HG03521 (cell line): ENCODE results near the gene FAM13A.
"Not testable (repeated sequence)": the region's sequence is repeated elsewhere in the genome, so short reads cannot be mapped to it uniquely, and the experiment has no call there.

Experiments used
- ATAC-seq: cut with Tn5 transposase; IDR thresholded peaks from one replicate; pipeline ENCODE4 v1.9.1; 2021; ENCODE audit warnings: mild to moderate bottlenecking, moderate library complexity; ENCODE audit not compliant: unreplicated experiment

The FAM13A gene

GRCh38 chr4:89044147-89044900 is 12.7 kb downstream of the FAM13A start:
- ATAC-seq, result no peak

- no peak for ATAC-seq
Measured at GRCh38 chr4:89042055-89042454, 14.9 kb downstream of the FAM13A start.

- ATAC-seq, result no peak
Measured at GRCh38 chr4:89039730-89040338, 17.2 kb downstream of the FAM13A start.

GRCh38 chr4:89036535-89036934 is 20.4 kb downstream of the FAM13A start:
- ATAC-seq, result no peak

GRCh38 chr4:89031272-89031671 is 25.7 kb downstream of the FAM13A start:
- no peak for ATAC-seq

GRCh38 chr4:89029591-89029990 is 27.4 kb downstream of the FAM13A start:
- ATAC-seq, result no peak

GRCh38 chr4:89026542-89026941 is 30.4 kb downstream of the FAM13A start:
- ATAC-seq, result no peak

- peak; percentile 95 for ATAC-seq
Measured at GRCh38 chr4:89024051-89024675, 32.8 kb downstream of the FAM13A start.

- ATAC-seq, result no peak
Measured at GRCh38 chr4:89023140-89023539, 33.8 kb downstream of the FAM13A start.

- no peak for ATAC-seq
Measured at GRCh38 chr4:89022426-89023128, 34.4 kb downstream of the FAM13A start.

GRCh38 chr4:89021684-89022083 is 35.3 kb downstream of the FAM13A start:
- ATAC-seq, result no peak

GRCh38 chr4:89021062-89021461 is 35.9 kb downstream of the FAM13A start:
- no peak for ATAC-seq

GRCh38 chr4:89014897-89015296 is 42.1 kb downstream of the FAM13A start:
- ATAC-seq, result not testable (repeated sequence)

- ATAC-seq, result no peak
Measured at GRCh38 chr4:89009761-89010369, 47.1 kb downstream of the FAM13A start.

GRCh38 chr4:89009115-89009514 is 47.9 kb downstream of the FAM13A start:
- ATAC-seq, result no peak

GRCh38 chr4:89008166-89008565 is 48.8 kb downstream of the FAM13A start:
- no peak for ATAC-seq

GRCh38 chr4:89007338-89007939 is 49.5 kb downstream of the FAM13A start:
- ATAC-seq, result no peak

- no peak for ATAC-seq
Measured at GRCh38 chr4:89006307-89006706, 50.7 kb downstream of the FAM13A start.

- ATAC-seq, result not testable (repeated sequence)
Measured at GRCh38 chr4:89005066-89005465, 51.9 kb downstream of the FAM13A start.

GRCh38 chr4:89001647-89002445 is 55.1 kb downstream of the FAM13A start:
- no peak for ATAC-seq
